ENCODE results near the gene KLK12. TPM values are rescaled to one million over a fixed set of nuclear protein-coding genes. Genes with fewer than 3 reads are reported as not detected.

KLK12 gene
- total and polyA plus RNA-seq, 9 donors: not detected

DNA sequence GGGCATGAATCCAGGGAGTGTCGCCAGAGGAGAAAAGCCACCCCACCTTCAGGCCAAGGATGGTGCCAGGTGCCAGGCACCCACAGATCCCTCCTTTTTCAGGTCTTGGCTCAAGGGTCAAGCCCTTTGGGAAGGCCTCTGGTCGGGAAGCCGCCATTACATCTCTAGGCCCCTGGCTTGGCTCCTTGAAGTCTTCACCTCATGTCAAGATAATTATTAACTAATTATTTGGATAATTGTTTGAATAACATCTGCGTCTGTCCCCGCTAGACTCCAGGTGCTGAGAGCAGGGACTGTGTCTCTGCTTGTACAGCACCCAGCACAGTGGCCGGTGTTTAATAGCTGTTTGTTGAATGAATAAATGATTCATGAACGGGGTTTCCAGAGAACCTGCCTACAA lies 28.9 kb upstream of the KLK12 start:
- peaks cover 3% of the 10 kb centered on the region for H3K4me1 ChIP-seq (ENCODE audit: insufficient read depth)
- H3K27me3 ChIP-seq: no peaks in the 10 kb centered on the region
- no peak overlapping the region for H3K27ac ChIP-seq
- H3K36me3 ChIP-seq: no peaks in the 10 kb centered on the region
- intact Hi-C loops (cut with DNase I): no loop called here
- TF ChIP-seq, protein P1, sequence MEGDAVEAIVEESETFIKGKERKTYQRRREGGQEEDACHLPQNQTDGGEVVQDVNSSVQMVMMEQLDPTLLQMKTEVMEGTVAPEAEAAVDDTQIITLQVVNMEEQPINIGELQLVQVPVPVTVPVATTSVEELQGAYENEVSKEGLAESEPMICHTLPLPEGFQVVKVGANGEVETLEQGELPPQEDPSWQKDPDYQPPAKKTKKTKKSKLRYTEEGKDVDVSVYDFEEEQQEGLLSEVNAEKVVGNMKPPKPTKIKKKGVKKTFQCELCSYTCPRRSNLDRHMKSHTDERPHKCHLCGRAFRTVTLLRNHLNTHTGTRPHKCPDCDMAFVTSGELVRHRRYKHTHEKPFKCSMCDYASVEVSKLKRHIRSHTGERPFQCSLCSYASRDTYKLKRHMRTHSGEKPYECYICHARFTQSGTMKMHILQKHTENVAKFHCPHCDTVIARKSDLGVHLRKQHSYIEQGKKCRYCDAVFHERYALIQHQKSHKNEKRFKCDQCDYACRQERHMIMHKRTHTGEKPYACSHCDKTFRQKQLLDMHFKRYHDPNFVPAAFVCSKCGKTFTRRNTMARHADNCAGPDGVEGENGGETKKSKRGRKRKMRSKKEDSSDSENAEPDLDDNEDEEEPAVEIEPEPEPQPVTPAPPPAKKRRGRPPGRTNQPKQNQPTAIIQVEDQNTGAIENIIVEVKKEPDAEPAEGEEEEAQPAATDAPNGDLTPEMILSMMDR (IDR thresholded peaks at IDR 0.05): no peak
- TF ChIP-seq POLR2A (IDR thresholded peaks at IDR 0.05) (no peak), EP300 (IDR thresholded peaks at IDR 0.05) (no peak)
- no peak overlapping the region for H3K4me3 ChIP-seq
- 82 to 92% (median 92%) methylated on average over 7 of the region's 7 CpGs for WGBS, 3 donors
- DNase-seq: no peak
- H3K9me3 ChIP-seq: no peaks in the 10 kb centered on the region

DNA sequence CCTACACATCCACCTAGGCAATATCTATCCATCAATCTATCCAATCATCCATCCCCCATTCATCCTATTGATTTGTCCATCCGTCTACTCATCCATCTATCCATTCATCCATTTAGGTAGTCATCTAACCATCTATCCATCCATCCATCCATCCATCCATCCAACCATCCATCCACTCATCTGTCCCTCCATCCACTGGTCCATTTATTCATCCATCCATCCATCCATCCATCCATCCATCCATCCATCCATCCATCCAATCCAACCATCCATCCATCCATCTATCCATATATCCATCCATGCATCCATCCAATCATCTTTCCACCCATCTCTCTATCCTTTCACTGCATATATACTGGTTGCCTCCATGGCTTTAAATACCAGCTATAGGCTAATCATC lies 26.2 kb upstream of the KLK12 start:
- no peak overlapping the region for H3K27ac ChIP-seq
- WGBS, 3 donors: 0 to 51% (median 2%) methylated on average over 1 of the region's 1 CpG
- H3K4me3 ChIP-seq: no peak overlapping the region
- no peaks in the 10 kb centered on the region for H3K9me3 ChIP-seq
- DNase-seq: no peak
- peaks cover 3% of the 10 kb centered on the region for H3K4me1 ChIP-seq (ENCODE audit: insufficient read depth)
- no peaks in the 10 kb centered on the region for H3K36me3 ChIP-seq
- H3K27me3 ChIP-seq: no peaks in the 10 kb centered on the region
- intact Hi-C loops (cut with DNase I): no loop called here
- TF ChIP-seq, protein P1 (IDR thresholded peaks at IDR 0.05): no peak
- TF ChIP-seq POLR2A (IDR thresholded peaks at IDR 0.05) (no peak), EP300 (IDR thresholded peaks at IDR 0.05) (no peak)

DNA sequence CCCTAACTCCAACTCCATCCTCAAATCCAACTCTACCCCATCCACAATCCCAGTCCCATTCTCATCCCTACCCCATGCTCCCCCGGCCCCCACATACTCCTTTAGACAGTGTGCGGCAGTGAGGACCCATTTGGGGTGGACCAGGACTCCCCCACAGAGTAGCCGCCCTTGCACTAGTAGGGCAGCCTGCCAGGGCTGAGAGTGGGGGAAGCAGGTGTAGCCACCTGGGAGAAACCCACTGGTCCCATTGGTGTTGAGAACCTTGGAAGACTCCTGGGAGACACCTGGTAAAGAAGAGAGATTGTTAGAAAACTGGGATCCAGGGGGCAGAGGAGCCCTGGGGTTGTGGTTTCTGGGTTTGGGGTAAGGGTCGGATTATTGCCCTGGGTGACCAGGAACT lies 25.5 kb upstream of the KLK12 start:
- Histone ChIP-seq H3K4me1 (ENCODE audit: insufficient read depth) (peaks cover 3% of the 10 kb centered on the region), H3K9me3 (no peaks in the 10 kb centered on the region), H3K4me3 (no peak overlapping the region), H3K36me3 (no peaks in the 10 kb centered on the region), H3K27me3 (no peaks in the 10 kb centered on the region), H3K27ac (no peak overlapping the region)
- 56 to 68% (median 59%) methylated on average over 4 of the region's 4 CpGs for whole genome bisulfite sequencing, 3 donors
- TF ChIP-seq EP300 (IDR thresholded peaks at IDR 0.05): no peak
- TF ChIP-seq, protein P1 (IDR thresholded peaks at IDR 0.05): no peak
- TF ChIP-seq POLR2A (IDR thresholded peaks at IDR 0.05): no peak
- intact Hi-C loops (cut with DNase I): no loop called here
- DNase-seq: no peak

DNA sequence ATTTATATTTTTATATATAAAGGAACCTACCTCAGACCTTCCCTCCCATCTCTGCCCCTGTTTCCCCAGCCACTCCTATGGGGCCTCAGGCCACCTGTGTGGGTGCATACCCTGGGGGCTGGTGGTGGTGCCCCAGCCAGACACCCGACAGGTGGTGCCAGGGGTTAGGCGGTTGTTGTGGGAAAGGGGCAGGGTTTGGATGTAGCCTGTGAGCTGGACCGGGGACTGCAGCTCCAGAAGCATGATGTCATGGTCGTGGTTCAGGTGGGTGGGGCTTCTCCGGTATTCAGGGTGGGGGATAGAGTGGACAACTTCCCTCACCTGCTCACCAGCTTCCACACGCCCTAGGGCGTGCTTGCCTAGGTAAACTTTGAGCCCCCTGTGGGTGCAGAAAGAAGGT lies 24.9 kb upstream of the KLK12 start:
- DNase-seq: no peak
- Histone ChIP-seq H3K9me3 (no peaks in the 10 kb centered on the region), H3K4me3 (no peak overlapping the region), H3K36me3 (no peaks in the 10 kb centered on the region), H3K27me3 (no peaks in the 10 kb centered on the region), H3K27ac (no peak overlapping the region), H3K4me1 (ENCODE audit: insufficient read depth) (no peaks in the 10 kb centered on the region)
- WGBS, 3 donors: 71 to 79% (median 73%) methylated on average over 7 of the region's 7 CpGs
- intact Hi-C loops (cut with DNase I): no loop called here
- no peak for TF ChIP-seq POLR2A (IDR thresholded peaks at IDR 0.05)
- TF ChIP-seq EP300 (IDR thresholded peaks at IDR 0.05): no peak
- TF ChIP-seq, protein P1 (IDR thresholded peaks at IDR 0.05): no peak

DNA sequence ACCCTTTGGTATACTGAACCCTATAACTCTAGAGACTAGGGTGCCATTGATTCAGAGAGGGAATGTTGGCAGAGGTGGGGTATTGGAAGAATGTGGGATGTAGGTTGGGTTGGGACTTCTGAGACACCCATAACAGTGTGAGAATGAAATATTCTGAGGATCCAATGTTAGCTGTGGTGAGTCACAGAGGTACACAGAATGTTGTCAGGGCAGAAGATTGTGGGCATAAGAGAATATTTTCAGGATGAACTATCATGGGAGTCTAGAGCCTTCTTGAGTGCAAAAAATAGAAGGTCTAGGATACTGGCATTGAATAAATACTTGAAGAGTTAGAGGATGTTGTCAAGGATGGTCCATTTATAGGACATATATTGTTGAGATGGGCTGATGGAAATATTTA lies 21.1 kb upstream of the KLK12 start:
- TF ChIP-seq POLR2A (IDR thresholded peaks at IDR 0.05): no peak
- no peak for TF ChIP-seq EP300 (IDR thresholded peaks at IDR 0.05)
- TF ChIP-seq, protein P1 (IDR thresholded peaks at IDR 0.05): no peak
- Histone ChIP-seq H3K27me3 (no peaks in the 10 kb centered on the region), H3K27ac (no peak overlapping the region), H3K36me3 (no peaks in the 10 kb centered on the region), H3K4me3 (no peak overlapping the region), H3K4me1 (ENCODE audit: insufficient read depth) (no peaks in the 10 kb centered on the region), H3K9me3 (no peaks in the 10 kb centered on the region)
- intact Hi-C loops (cut with DNase I): no loop called here
- no peak for DNase-seq

Data from ovary (tissue), 9 donors.